ENCODE measurements around the gene BCL2L12.

BCL2L12 gene

GRCh38 chr19:49690656-49691242, 25.0 kb downstream of the BCL2L12 start, which contains the start of gene CPT1C:
CPT1C (plus strand) TSS chr19:49691116; CDS start chr19:49692253, 1,137 bp downstream.
- H3K4me3 ChIP-seq (ENCODE audit: low read depth, low read length), result peak within 1 kb of the TSS; percentile 50
- DNase-seq (ENCODE audit: low read depth), result peak; percentile 71
- TF ChIP-seq CTCF (conservative IDR thresholded peaks at IDR 0.05; ENCODE audit: low read depth, low read length), result no peak

GRCh38 chr19:49691243-49692146, 25.8 kb downstream of the BCL2L12 start:
- no peak for TF ChIP-seq CTCF (conservative IDR thresholded peaks at IDR 0.05; ENCODE audit: low read depth, low read length)
- peak; percentile 68 for DNase-seq (ENCODE audit: low read depth)
- H3K4me3 ChIP-seq (ENCODE audit: low read depth, low read length), result peak overlapping the region; percentile 50

GRCh38 chr19:49692147-49692506, 26.4 kb downstream of the BCL2L12 start:
- TF ChIP-seq CTCF (conservative IDR thresholded peaks at IDR 0.05; ENCODE audit: low read depth, low read length), result no peak
- DNase-seq (ENCODE audit: low read depth), result no peak
- H3K4me3 ChIP-seq (ENCODE audit: low read depth, low read length), result no peak overlapping the region

GRCh38 chr19:49696115-49696514, 30.4 kb downstream of the BCL2L12 start:
- no peak overlapping the region for H3K4me3 ChIP-seq (ENCODE audit: low read depth, low read length)
- no peak for DNase-seq (ENCODE audit: low read depth)
- no peak for TF ChIP-seq CTCF (conservative IDR thresholded peaks at IDR 0.05; ENCODE audit: low read depth, low read length)

GRCh38 chr19:49696865-49697264, 31.1 kb downstream of the BCL2L12 start:
- TF ChIP-seq CTCF (conservative IDR thresholded peaks at IDR 0.05; ENCODE audit: low read depth, low read length), result no peak
- DNase-seq (ENCODE audit: low read depth), result no peak

DNA sequence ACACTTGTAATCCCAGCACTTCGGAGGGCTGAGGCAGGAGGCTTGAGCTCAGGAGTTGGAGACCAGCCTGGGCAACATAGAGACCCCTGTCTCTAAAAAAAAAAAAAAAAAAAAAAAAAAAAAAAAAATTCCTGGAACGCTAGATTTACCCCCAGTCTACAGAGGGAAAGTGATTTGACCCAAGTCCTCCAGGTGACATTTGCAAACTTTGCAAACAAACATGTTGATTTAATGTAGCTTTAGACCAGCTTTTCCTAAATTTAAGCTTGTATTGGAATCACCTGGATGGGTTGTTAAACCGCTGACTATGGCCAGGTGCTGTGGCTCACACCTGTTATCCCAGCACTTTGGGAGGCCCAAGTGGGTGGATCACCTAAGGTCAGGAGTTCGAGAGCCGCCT, 33.6 kb downstream of the BCL2L12 start:
- no peak for DNase-seq (ENCODE audit: low read depth)
- H3K4me3 ChIP-seq (ENCODE audit: low read depth, low read length), result no peak overlapping the region
- no peak for TF ChIP-seq CTCF (conservative IDR thresholded peaks at IDR 0.05; ENCODE audit: low read depth, low read length)

More at GRCh38 chr19:49696865-49697264, 31.1 kb downstream of the BCL2L12 start:
- no peak overlapping the region for H3K4me3 ChIP-seq (ENCODE audit: low read depth, low read length)

Data from choroid plexus epithelial cell (primary cell).